GM19455 (cell line): Measurements from ENCODE around the gene SFR1.
A peak's percentile ranks its signal among the peaks of the same experiment; 100 is the strongest.

ENCODE experiments used
- ATAC-seq: cut with Tn5 transposase; IDR thresholded peaks from one replicate; pipeline ENCODE4 v1.9.1; 2021; ENCODE audit not compliant: unreplicated experiment

SFR1 gene

GRCh38 chr10:104104418-104104817 is 17.6 kb upstream of the SFR1 start:
- no peak for ATAC-seq

DNA sequence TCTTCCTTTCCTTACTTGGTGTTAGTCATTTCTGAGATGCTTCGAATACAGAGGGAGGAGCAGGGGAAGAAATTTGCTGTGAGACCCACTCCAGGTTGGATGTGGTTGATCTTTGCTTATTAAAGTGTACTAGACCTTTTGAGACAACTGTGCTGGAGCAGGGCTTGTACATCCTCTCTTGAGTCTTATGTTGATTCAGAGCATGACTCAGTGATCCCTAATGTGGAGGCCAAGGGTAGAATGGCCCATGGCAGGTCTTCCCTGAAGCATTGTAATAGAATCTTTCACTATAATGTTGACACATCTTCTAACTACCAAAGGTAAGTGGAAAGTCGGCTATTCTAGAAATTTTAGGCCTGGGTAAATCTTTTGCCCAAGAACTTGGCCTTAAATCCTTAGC is 17.0 kb upstream of the SFR1 start:
- ATAC-seq = no peak

GRCh38 chr10:104109908-104110662 is 11.9 kb upstream of the SFR1 start:
- peak; percentile 66 for ATAC-seq

DNA sequence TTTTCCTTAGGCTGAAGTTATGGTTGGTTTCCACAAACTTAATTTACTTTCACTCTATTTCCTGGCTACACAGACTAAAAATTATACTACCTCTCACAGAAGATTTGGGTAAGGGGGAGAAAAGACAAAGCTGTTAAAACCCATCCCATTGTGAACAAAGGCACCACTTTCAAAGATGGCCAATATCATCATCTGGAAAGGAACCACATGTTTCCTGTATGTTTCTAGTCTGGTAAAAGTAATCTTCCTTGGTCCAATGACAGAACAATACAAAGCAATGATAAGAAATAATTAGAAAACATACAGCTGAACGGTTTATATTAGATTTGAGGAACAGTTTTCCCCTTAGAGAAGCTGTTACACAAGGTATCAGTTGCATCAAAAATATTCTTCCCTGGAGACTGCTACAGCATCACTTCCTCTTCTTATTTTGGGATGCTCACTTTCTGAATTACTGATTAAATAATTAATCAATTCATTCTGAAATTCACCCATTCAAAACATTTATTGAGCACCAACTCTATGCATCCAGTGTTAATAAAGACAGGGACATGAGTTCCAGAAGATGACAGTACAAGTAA is 8.5 kb upstream of the SFR1 start:
- ATAC-seq = no peak

- ATAC-seq = no peak
Measured at GRCh38 chr10:104117839-104118323, 4.1 kb upstream of the SFR1 start.

- ATAC-seq = no peak
Measured at GRCh38 chr10:104119996-104120395, 2.0 kb upstream of the SFR1 start.

- ATAC-seq = no peak
Measured at GRCh38 chr10:104120512-104120902, 1.5 kb upstream of the SFR1 start.

DNA sequence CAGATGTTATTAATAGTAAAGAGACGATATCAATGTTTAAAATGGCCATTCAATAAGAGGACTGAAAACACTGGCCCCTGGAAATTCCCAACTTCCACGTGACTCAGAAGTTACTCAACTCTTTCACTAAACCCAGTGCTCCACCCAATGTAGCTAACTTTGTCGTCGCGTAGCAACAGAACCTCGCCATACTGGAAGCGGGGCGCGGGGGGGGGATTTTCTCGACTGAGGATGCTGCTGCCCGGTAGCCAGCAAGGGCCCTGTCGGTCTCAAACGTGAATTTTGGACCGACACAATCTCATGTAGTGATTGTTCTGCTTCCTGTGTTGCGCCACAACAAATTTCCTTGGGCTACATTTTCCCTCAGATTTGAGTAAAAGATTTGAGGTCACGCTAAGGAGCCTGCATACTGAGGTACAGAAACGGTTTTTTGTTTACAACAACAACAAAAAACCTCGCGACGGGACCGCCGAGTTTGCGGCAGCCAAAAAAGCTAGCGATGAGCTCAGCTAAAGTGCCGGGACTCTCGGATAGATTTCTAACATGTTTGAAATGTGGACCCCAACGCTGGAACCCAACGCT is 977 bp upstream of the SFR1 start:
- ATAC-seq = no peak

GRCh38 chr10:104122225-104123107 is 495 bp downstream of the SFR1 start:
- peak; percentile 14 for ATAC-seq

DNA sequence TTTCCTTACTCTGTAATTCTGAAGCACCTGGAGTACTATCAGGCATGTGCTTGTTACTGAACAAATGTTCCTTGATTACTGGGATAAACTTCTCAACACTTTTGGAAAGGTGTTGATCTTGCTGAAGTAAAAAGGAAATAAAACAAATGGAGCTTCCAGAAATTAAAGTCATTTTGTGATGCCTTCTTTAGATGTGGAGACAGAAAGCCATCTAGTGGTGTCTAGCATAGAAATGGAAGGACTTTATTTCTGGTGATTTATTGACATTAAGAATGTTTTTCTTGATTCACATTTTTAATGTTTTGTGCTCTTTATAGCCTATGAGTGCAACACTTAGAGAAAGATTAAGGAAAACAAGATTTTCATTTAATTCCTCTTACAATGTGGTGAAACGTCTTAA is 1.4 kb downstream of the SFR1 start:
- no peak for ATAC-seq

DNA sequence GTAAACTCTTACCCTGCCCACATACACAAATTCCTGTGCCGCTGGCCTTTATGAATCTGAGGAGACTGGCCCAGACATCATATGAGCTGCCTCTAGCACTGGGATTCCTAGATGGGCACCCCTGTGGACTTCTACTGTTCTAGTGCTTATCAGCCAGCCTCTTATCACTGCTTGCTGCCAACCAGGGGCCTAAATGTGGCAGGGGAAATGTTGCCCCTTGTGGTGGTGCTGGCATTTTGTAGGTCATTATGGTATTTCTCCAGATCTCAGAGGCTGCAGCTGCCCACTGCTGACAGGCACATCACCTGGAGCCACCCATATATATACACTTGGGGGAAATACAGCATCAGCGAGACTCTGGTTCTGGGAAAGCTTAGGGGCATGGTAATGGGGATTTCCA is 5.4 kb downstream of the SFR1 start:
- ATAC-seq = no peak

DNA sequence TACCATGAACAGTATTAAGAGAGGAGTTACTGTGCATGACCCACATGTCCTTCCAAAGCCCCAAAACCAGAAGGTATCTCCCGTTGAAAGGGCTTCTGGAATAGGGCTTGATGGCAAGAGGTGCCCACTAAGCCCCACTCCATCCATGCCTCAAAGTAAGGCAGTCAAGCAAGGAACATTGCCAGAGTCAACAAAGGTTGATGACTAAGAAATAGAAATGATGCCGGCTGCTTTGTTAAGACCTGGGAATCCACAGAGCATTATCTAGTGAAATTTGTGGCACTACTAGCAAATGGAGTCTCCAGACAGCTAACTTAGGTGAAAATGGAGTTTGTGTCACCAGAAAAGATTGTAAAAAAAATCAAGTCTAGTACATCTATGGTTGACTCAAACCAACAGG is 6.2 kb downstream of the SFR1 start:
- ATAC-seq = no peak

DNA sequence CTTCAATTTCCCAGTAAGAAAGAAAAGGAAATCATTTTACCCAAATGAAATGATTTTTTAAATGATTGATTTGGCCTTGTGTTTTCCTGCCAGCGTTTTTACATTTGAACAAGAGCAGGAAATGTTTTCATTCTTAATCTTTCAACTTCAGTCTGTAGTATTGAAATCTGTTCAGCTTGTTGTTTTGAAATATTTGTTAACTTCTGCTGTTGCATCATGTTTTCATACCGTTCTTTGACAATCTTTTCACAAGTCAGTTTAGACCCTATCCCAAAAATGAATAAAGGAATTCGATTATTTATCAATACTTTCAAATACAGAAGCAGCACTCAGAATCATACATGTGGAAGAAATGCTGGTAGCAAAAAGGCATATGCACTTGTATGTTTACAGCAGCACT is 8.1 kb downstream of the SFR1 start:
- no peak for ATAC-seq

DNA sequence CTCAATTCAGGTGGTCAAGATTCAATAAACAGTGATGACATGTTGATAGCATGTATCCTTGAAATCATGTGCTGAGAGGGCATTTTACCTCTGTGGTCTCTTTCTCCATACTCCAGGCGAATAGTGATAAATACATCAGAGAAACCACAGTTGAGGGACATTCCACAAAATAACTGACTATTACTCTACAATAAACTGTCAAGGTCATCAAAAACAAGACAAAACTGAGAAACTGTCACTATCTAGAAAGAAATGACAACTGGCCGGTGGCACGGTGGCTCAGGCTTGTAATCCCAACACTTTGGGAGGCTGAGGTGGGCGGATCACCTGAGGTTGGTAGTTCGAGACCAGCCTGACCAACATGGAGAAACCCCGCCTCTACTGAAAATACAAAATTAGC is 16.2 kb downstream of the SFR1 start:
- no peak for ATAC-seq

GRCh38 chr10:104139221-104139620 is 17.2 kb downstream of the SFR1 start:
- ATAC-seq = no peak

- no peak for ATAC-seq
Measured at GRCh38 chr10:104142081-104142480, 20.1 kb downstream of the SFR1 start.

DNA sequence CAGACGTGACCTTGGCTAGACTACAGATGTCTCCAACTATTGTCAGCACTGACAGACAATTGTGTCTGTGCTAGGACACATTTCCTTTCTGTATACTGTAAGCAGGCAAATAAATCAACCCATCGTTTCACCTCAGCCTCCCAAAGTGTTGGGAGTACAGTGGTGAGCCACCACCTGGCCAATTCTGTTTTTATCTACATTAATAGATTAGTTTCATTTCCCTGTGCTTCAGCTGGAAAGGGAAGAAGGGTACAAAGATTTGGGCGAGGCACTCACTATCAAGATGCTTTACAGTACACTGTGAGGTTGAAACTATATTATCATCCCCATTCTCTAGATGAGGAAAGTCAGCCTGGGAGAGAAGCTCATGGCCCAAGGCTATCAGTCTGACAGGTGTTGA is 21.9 kb downstream of the SFR1 start:
- no peak for ATAC-seq

GRCh38 chr10:104144931-104145330 is 23.0 kb downstream of the SFR1 start:
- no peak for ATAC-seq

- ATAC-seq = no peak
Measured at GRCh38 chr10:104146882-104147281, 24.9 kb downstream of the SFR1 start.

DNA sequence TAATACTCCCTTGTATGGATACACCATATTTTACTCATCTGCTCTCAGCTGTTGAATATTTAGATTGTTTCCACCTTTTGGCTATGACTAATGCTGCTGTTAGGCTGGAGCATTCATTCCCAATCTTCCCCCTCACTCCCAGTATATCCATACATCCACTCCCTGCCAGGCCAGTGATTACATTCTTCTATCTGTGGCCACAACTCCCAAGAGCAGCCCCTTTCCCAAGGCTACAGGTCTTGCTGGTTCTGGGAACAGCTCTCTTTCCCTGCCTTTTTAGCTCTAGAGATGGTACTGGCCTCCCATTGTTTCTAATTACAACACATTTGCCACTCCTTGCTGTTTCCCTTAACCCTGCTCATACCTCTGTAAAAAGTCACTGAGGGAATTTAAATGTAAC is 28.2 kb downstream of the SFR1 start:
- ATAC-seq = no peak

DNA sequence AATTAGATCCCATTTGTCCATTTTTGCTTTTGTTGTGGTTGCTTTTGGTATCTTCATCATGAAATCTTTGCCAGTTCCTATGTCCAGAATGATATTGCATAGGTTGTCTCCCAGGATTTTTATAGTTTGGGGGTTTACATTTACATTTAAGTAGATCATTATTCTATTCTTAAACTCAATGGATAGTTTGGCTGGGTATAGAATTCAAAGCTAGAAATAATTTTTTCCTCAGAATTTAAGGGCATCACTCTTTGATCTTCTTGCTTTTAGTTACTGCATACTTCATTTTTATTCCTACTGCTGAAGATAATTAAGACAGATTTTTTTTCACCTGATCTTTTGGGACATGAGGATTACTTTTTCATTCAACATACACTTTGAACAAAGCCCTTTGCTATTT is 29.8 kb downstream of the SFR1 start:
- no peak for ATAC-seq
